HG02943 (cell line): ENCODE results near the gene KIF1B.
"Not testable (repeated sequence)": the region's sequence is repeated elsewhere in the genome, so short reads cannot be mapped to it uniquely, and the experiment has no call there.

Experiments used
- ATAC-seq: cut with Tn5 transposase; IDR thresholded peaks from one replicate; pipeline ENCODE4 v1.9.1; 2021; ENCODE audit warnings: mild to moderate bottlenecking, low read depth, moderate library complexity; ENCODE audit not compliant: unreplicated experiment

The KIF1B gene

GRCh38 chr1:10324627-10325026, 114.3 kb downstream of the KIF1B start:
- no peak for ATAC-seq

GRCh38 chr1:10325521-10325920, 115.2 kb downstream of the KIF1B start:
- ATAC-seq, result no peak

- no peak for ATAC-seq
Measured at GRCh38 chr1:10326251-10326650, 115.9 kb downstream of the KIF1B start.

GRCh38 chr1:10328180-10328963, 118.0 kb downstream of the KIF1B start:
- ATAC-seq, result no peak

GRCh38 chr1:10337436-10337835, 127.1 kb downstream of the KIF1B start:
- no peak for ATAC-seq

GRCh38 chr1:10338047-10338446, 127.7 kb downstream of the KIF1B start:
- ATAC-seq, result no peak

GRCh38 chr1:10338611-10339010, 128.2 kb downstream of the KIF1B start:
- ATAC-seq, result no peak

- ATAC-seq, result no peak
Measured at GRCh38 chr1:10339036-10339567, 128.7 kb downstream of the KIF1B start.

- ATAC-seq, result no peak
Measured at GRCh38 chr1:10339815-10340214, 129.4 kb downstream of the KIF1B start.

GRCh38 chr1:10340930-10341590, 130.7 kb downstream of the KIF1B start:
- no peak for ATAC-seq

- no peak for ATAC-seq
Measured at GRCh38 chr1:10347109-10347508, 136.7 kb downstream of the KIF1B start.

- ATAC-seq, result no peak
Measured at GRCh38 chr1:10353282-10353681, 142.9 kb downstream of the KIF1B start.

GRCh38 chr1:10353693-10354092, 143.3 kb downstream of the KIF1B start:
- ATAC-seq, result no peak

- ATAC-seq, result no peak
Measured at GRCh38 chr1:10360045-10360444, 149.7 kb downstream of the KIF1B start.

GRCh38 chr1:10361515-10361914, 151.1 kb downstream of the KIF1B start:
- no peak for ATAC-seq

- ATAC-seq, result no peak
Measured at GRCh38 chr1:10368194-10368593, 157.8 kb downstream of the KIF1B start.

- no peak for ATAC-seq
Measured at GRCh38 chr1:10374442-10374860, 164.1 kb downstream of the KIF1B start.

GRCh38 chr1:10377365-10378029, 167.1 kb downstream of the KIF1B start:
- not testable (repeated sequence) for ATAC-seq

- no peak for ATAC-seq
Measured at GRCh38 chr1:10378081-10378841, 167.9 kb downstream of the KIF1B start.

GRCh38 chr1:10379101-10379620, 168.8 kb downstream of the KIF1B start:
- ATAC-seq, result no peak
